GM12891 (cell line): Measurements from ENCODE around the gene PRKAR2A.

ENCODE experiments used
- PAX5 ChIP-seq: IDR thresholded peaks from 2 replicates; pipeline ENCODE4 v1.6.1; 2011; ENCODE audit warnings: low read length, moderate library complexity, mild to moderate bottlenecking; ENCODE audit not compliant: insufficient read depth, severe bottlenecking
- POLR2A ChIP-seq: IDR thresholded peaks from 2 replicates; pipeline ENCODE4 v1.6.1; 2011; ENCODE audit warnings: low read depth, low read length, control low read depth
- POLR2AphosphoS5 ChIP-seq: IDR thresholded peaks from 2 replicates; pipeline ENCODE4 v1.6.1; 2011; ENCODE audit warnings: low read depth, low read length, control low read depth
- POU2F2 ChIP-seq: IDR thresholded peaks from 2 replicates; pipeline ENCODE4 v1.6.1; 2011; ENCODE audit warnings: low read depth, mild to moderate bottlenecking, control low read depth, low read length, moderate library complexity
- SPI1 ChIP-seq: IDR thresholded peaks from 2 replicates; pipeline ENCODE4 v1.6.1; 2011; ENCODE audit warnings: low read depth, low read length, control low read depth
- TAF1 ChIP-seq: IDR thresholded peaks from 2 replicates; pipeline ENCODE4 v1.6.1; 2011; ENCODE audit warnings: low read depth, low read length, control low read depth

DNA sequence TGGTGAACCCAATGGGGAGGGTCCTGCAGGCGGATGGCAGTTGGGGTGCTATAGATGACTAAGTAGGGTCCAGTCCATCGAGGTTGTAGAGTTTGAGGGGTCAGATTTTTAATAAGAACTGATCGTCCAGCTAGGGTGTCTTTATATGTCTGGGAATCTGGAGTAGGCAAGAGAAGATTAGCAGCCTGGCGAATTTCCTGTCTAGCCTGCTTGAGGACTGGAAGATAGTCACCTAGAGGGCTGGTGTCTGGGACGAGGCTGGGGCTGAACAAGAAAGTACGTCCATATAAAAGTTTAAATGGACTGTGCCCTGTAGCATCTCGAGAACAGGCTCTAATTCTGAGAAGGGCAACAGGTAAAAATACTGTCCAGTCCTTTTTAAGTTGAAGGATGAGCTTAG lies 123.9 kb downstream of the PRKAR2A start:
- TF ChIP-seq POLR2A (no peak), POLR2AphosphoS5 (no peak), TAF1 (no peak), SPI1 (no peak), POU2F2 (no peak), PAX5 (no peak)
